Fibroblast of lung (primary cell): Measurements from ENCODE around the gene MMP20. TPM values are rescaled to one million over a fixed set of nuclear protein-coding genes. Genes with fewer than 3 reads are reported as not detected.

Experiments used
- DNase-seq, 2 donors: peaks; one replicate each; pipeline versions ENCODE4 v3.0.0 to v3.0.0-alpha.2; 2010; ENCODE audit warnings: low read depth in 2 of 2
- H2AFZ ChIP-seq: 2 replicates; pipeline ENCODE4 v1.5.1; 2012; ENCODE audit warnings: low read length, control low read depth, inconsistent platforms
- H3K27ac ChIP-seq: 2 replicates; pipeline ENCODE4 v1.5.1; 2011; ENCODE audit warnings: low read length, control low read depth; ENCODE audit not compliant: insufficient read depth
- H3K27me3 ChIP-seq: 2 replicates; pipeline ENCODE4 v1.5.1; 2011; ENCODE audit warnings: mild to moderate bottlenecking, low read length; ENCODE audit not compliant: control insufficient read depth, insufficient read depth
- H3K36me3 ChIP-seq: 2 replicates; pipeline ENCODE4 v1.5.1; 2011; ENCODE audit warnings: low read length; ENCODE audit not compliant: control insufficient read depth, insufficient read depth
- H3K4me1 ChIP-seq: 2 replicates; pipeline ENCODE4 v1.5.1; 2011; ENCODE audit warnings: low read length; ENCODE audit not compliant: control insufficient read depth, insufficient read depth; ENCODE audit errors: extremely low read depth
- H3K4me2 ChIP-seq: 2 replicates; pipeline ENCODE4 v1.5.1; 2011; ENCODE audit warnings: low read length, control low read depth; ENCODE audit not compliant: insufficient read depth; ENCODE audit errors: extremely low read depth
- H3K4me3 ChIP-seq, 4 experiments: fragments of 200-600 bp in 1 of 4; sonication (generic) in 1 of 4; replicated peaks in 1 of 4; 2 replicates each; pipeline ENCODE4 v1.5.1; 2011 to 2016; ENCODE audit warnings: low read length in 4 of 4, low read depth in 3 of 4, mild to moderate bottlenecking in 3 of 4, control low read depth in 2 of 4, inconsistent platforms in 1 of 4, mixed read lengths in 1 of 4; ENCODE audit not compliant: insufficient read depth in 1 of 4; ENCODE audit errors: control extremely low read depth in 1 of 4
- H3K79me2 ChIP-seq: 2 replicates; pipeline ENCODE4 v1.5.1; 2012; ENCODE audit warnings: mild to moderate bottlenecking, low read length, inconsistent platforms; ENCODE audit not compliant: control insufficient read depth, insufficient read depth
- H3K9ac ChIP-seq: 2 replicates; pipeline ENCODE4 v1.5.1; 2011; ENCODE audit warnings: mild to moderate bottlenecking, low read length, control low read depth; ENCODE audit not compliant: insufficient read depth
- H3K9me3 ChIP-seq: 2 replicates; pipeline ENCODE4 v1.5.1; 2012; ENCODE audit warnings: low read depth, low read length; ENCODE audit not compliant: control insufficient read depth, insufficient read depth
- H4K20me1 ChIP-seq: 2 replicates; pipeline ENCODE4 v1.5.1; 2011; ENCODE audit warnings: low read length; ENCODE audit not compliant: control insufficient read depth, insufficient read depth; ENCODE audit errors: extremely low read depth
- CTCF ChIP-seq, 2 donors: IDR thresholded peaks in 1 of 2; conservative IDR thresholded peaks in 1 of 2; 1 replicate in 1 of 2; 2 replicates in 1 of 2; pipeline ENCODE4 v1.5.1; 2011 to 2012; ENCODE audit warnings: low read length in 2 of 2, control low read depth in 1 of 2, inconsistent platforms in 1 of 2, low read depth in 1 of 2, mild to moderate bottlenecking in 1 of 2
- EZH2 ChIP-seq: IDR thresholded peaks from 2 replicates; pipeline ENCODE4 v1.5.1; 2012; ENCODE audit warnings: low read length, control low read depth, mild to moderate bottlenecking; ENCODE audit errors: missing control alignments
- polyA plus RNA-seq, 2 donors: library from polyadenylated mRNA; depleted of rRNA in 1 of 2; stranded (reverse) in 1 of 2; unstranded in 1 of 2; fragments of >200 nt; gene quantifications; 2 replicates each; pipeline ENCODE4 v1.2.1, GENCODE V29; 2011 to 2012; ENCODE audit warnings: missing spikeins in 1 of 2
- total RNA-seq: library from RNA; depleted of rRNA; stranded (reverse); fragments of >200 nt; gene quantifications from 2 replicates; pipeline ENCODE4 v1.2.1, GENCODE V29; 2014

Gene MMP20
- total and polyA plus RNA-seq, 2 donors (not counting 1 experiment from before 2014, with no cell fraction given) = not detected

- no peak overlapping the region for H3K4me3 ChIP-seq
- no peaks in the 10 kb centered on the region for H4K20me1 ChIP-seq
- H3K27me3 ChIP-seq = no peaks in the 10 kb centered on the region
- no peak overlapping the region for H3K4me2 ChIP-seq
- no peak overlapping the region for H2AFZ ChIP-seq
- H3K79me2 ChIP-seq = no peaks in the 10 kb centered on the region
- H3K36me3 ChIP-seq = no peaks in the 10 kb centered on the region
- H3K27ac ChIP-seq = no peak overlapping the region
- TF ChIP-seq CTCF (conservative IDR thresholded peaks at IDR 0.05 in 1 of 2, IDR thresholded peaks at IDR 0.05 in 1 of 2; ENCODE audit: low read depth in 1 of 2, low read length in 2 of 2) (no peak), EZH2 (no peak)
- no peak overlapping the region for H3K9ac ChIP-seq
- no peaks in the 10 kb centered on the region for H3K9me3 ChIP-seq
- no peak for DNase-seq
- no peaks in the 10 kb centered on the region for H3K4me1 ChIP-seq
Measured at GRCh38 chr11:102656528-102656927, 31.4 kb upstream of the MMP20 start.

GRCh38 chr11:102655547-102655946 lies 30.4 kb upstream of the MMP20 start:
- Histone ChIP-seq H2AFZ (no peak overlapping the region), H3K27ac (no peak overlapping the region), H3K4me1 (no peaks in the 10 kb centered on the region), H3K4me3 (no peak overlapping the region), H3K36me3 (no peaks in the 10 kb centered on the region), H3K9me3 (no peaks in the 10 kb centered on the region), H3K79me2 (no peaks in the 10 kb centered on the region), H3K9ac (no peak overlapping the region), H4K20me1 (no peaks in the 10 kb centered on the region), H3K27me3 (no peaks in the 10 kb centered on the region), H3K4me2 (no peak overlapping the region)
- no peak for DNase-seq
- TF ChIP-seq CTCF (conservative IDR thresholded peaks at IDR 0.05 in 1 of 2, IDR thresholded peaks at IDR 0.05 in 1 of 2; ENCODE audit: low read depth in 1 of 2, low read length in 2 of 2) = no peak
- TF ChIP-seq EZH2 = no peak

GRCh38 chr11:102654761-102655160 lies 29.6 kb upstream of the MMP20 start:
- Histone ChIP-seq H3K4me3 (no peak overlapping the region), H3K9me3 (no peaks in the 10 kb centered on the region)

More at GRCh38 chr11:102654761-102655160, 29.6 kb upstream of the MMP20 start:
- no peaks in the 10 kb centered on the region for H3K79me2 ChIP-seq
- H2AFZ ChIP-seq = no peak overlapping the region
- no peak overlapping the region for H3K4me2 ChIP-seq
- H4K20me1 ChIP-seq = no peaks in the 10 kb centered on the region
- H3K36me3 ChIP-seq = no peaks in the 10 kb centered on the region
- no peaks in the 10 kb centered on the region for H3K4me1 ChIP-seq
- no peak for TF ChIP-seq CTCF (conservative IDR thresholded peaks at IDR 0.05 in 1 of 2, IDR thresholded peaks at IDR 0.05 in 1 of 2; ENCODE audit: low read depth in 1 of 2, low read length in 2 of 2)
- no peak for TF ChIP-seq EZH2
- DNase-seq = no peak
- H3K9ac ChIP-seq = no peak overlapping the region
- H3K27ac ChIP-seq = no peak overlapping the region
- H3K27me3 ChIP-seq = no peaks in the 10 kb centered on the region
